Fibroblast of villous mesenchyme (primary cell): Measurements from ENCODE around the gene HAS3. TPM values are rescaled to one million over a fixed set of nuclear protein-coding genes. Genes with fewer than 3 reads are reported as not detected.
A peak's percentile ranks its signal among the peaks of the same experiment; 100 is the strongest.
"Not testable (repeated sequence)": the region's sequence is repeated elsewhere in the genome, so short reads cannot be mapped to it uniquely, and the experiment has no call there.

Source experiments
- DNase-seq: peaks from one replicate; pipeline ENCODE4 v3.0.0-alpha.2; 2010; ENCODE audit warnings: low read depth
- H3K4me3 ChIP-seq: 2 replicates; pipeline ENCODE4 v1.5.1; 2011; ENCODE audit warnings: low read depth, mild to moderate bottlenecking, low read length
- total RNA-seq: library from RNA; depleted of rRNA; stranded (reverse); fragments of >200 nt; gene quantifications from 2 replicates; pipeline ENCODE4 v1.2.3, GENCODE V29; 2012
- TF ChIP-seq, protein P1 (sequence below): IDR thresholded peaks from 2 replicates; pipeline ENCODE4 v1.5.1; 2012; ENCODE audit warnings: low read depth, mild to moderate bottlenecking, low read length; ENCODE audit not compliant: insufficient read depth

HAS3 gene
- total RNA-seq, 1 donor: 0.43 TPM

DNA sequence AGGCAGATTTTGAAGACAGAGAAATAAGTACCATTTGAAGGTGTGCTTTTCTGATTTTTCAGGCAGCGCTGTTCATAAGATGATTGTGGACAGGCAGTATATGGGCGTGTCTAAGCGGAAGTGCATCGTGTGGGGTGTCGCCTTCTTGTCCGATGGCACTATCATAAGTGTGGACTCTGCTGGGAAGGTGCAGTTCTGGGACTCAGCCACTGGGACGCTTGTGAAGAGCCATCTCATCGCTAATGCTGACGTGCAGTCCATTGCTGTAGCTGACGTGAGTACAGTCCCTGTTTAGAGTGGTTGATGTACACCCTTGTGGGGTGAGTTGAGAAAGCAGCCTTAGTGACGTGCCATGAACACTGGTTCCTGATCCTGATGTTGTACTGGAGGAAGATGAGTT lies 37.7 kb downstream of the HAS3 start:
- H3K4me3 ChIP-seq: no peak overlapping the region
- DNase-seq: no peak
- TF ChIP-seq, protein P1, sequence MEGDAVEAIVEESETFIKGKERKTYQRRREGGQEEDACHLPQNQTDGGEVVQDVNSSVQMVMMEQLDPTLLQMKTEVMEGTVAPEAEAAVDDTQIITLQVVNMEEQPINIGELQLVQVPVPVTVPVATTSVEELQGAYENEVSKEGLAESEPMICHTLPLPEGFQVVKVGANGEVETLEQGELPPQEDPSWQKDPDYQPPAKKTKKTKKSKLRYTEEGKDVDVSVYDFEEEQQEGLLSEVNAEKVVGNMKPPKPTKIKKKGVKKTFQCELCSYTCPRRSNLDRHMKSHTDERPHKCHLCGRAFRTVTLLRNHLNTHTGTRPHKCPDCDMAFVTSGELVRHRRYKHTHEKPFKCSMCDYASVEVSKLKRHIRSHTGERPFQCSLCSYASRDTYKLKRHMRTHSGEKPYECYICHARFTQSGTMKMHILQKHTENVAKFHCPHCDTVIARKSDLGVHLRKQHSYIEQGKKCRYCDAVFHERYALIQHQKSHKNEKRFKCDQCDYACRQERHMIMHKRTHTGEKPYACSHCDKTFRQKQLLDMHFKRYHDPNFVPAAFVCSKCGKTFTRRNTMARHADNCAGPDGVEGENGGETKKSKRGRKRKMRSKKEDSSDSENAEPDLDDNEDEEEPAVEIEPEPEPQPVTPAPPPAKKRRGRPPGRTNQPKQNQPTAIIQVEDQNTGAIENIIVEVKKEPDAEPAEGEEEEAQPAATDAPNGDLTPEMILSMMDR: peak; percentile 8

GRCh38 chr16:69145658-69146057 lies 40.2 kb downstream of the HAS3 start:
- TF ChIP-seq, protein P1: no peak
- DNase-seq: peak; percentile 90
- H3K4me3 ChIP-seq: no peak overlapping the region

GRCh38 chr16:69149621-69150020 lies 44.2 kb downstream of the HAS3 start:
- DNase-seq, H3K4me3 ChIP-seq: not testable (repeated sequence)

- TF ChIP-seq, protein P1: peak; percentile 82
- H3K4me3 ChIP-seq: no peak overlapping the region
- DNase-seq: peak; percentile 86
These were observed 44.9 kb downstream of the HAS3 start for GRCh38 chr16:69150146-69150865.

GRCh38 chr16:69157196-69157595 lies 51.7 kb downstream of the HAS3 start:
- TF ChIP-seq, protein P1: no peak
- H3K4me3 ChIP-seq: no peak overlapping the region
- DNase-seq: no peak

DNA sequence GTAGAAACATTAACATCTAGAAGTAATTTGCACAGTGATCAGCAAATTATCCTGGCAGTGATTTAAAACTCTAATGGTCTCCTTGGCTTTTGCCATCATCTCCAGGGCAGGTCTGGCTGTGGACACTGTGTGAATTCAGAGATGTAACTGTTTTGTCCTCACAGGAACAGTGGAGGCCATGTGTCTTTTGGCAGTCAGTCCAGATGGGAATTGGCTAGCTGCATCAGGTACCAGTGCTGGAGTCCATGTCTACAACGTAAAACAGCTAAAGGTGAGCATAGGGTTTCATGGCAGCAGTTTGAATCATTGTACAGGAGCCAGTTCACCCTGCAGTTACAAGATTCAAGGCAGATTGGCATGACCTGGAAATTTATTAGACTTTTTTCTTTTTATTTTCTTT lies 54.7 kb downstream of the HAS3 start:
- TF ChIP-seq, protein P1: no peak
- DNase-seq: no peak
- no peak overlapping the region for H3K4me3 ChIP-seq

GRCh38 chr16:69165584-69165983 lies 60.1 kb downstream of the HAS3 start:
- H3K4me3 ChIP-seq: no peak overlapping the region
- no peak for DNase-seq
- TF ChIP-seq, protein P1: no peak
